H1 (cell line): Measurements from ENCODE around the gene MMD. TPM values are rescaled to one million over a fixed set of nuclear protein-coding genes. Genes with fewer than 3 reads are reported as not detected.

ENCODE experiments used
- CTCF ChIA-PET: fragments of 300-600 bp; sonication (Branson Sonifier 250); formaldehyde crosslinking; loops from one replicate; lab custom pipeline; 2021; ENCODE audit not compliant: partially characterized antibody; lab: Charles Lee
- POLR2A ChIA-PET: fragments of 300-600 bp; sonication (Branson Sonifier 250); formaldehyde crosslinking; loops from one replicate; lab custom pipeline; 2021; ENCODE audit warnings: inconsistent platforms; ENCODE audit not compliant: partially characterized antibody; lab: Charles Lee
- DNase-seq, 2 experiments: peaks; one replicate each; pipeline versions ENCODE4 v3.0.0 to v3.0.0-alpha.2; 2010 to 2022; ENCODE audit warnings: low spot score in 2 of 2, low read depth in 1 of 2, mixed read lengths in 1 of 2
- FAIRE-seq: peaks from 2 replicates; lab custom pipeline; 2011; peaks lifted over from hg19 to GRCh38; lab: Jason Lieb, UNC
- H2AFZ ChIP-seq: 2 replicates; pipeline ENCODE4 v1.8.1; 2012; ENCODE audit warnings: low read length, inconsistent platforms
- H2AK5ac ChIP-seq: 2 replicates; pipeline ENCODE4 v1.6.1; 2013; ENCODE audit warnings: low read depth, low read length
- H2BK120ac ChIP-seq: replicated peaks from 2 replicates; pipeline ENCODE3; 2013; ENCODE audit warnings: low read depth, low read length, inconsistent platforms
- H2BK12ac ChIP-seq: 2 replicates; pipeline ENCODE4 v1.6.1; 2013; ENCODE audit warnings: low read depth, low read length
- H2BK15ac ChIP-seq: 2 replicates; pipeline ENCODE4 v1.6.1; 2013; ENCODE audit warnings: low read length
- H2BK20ac ChIP-seq: 2 replicates; pipeline ENCODE4 v1.6.1; 2013; ENCODE audit warnings: low read length
- H2BK5ac ChIP-seq: 2 replicates; pipeline ENCODE4 v1.6.1; 2013; ENCODE audit warnings: low read depth, low read length
- H3K14ac ChIP-seq: 2 replicates; pipeline ENCODE4 v1.6.1; 2013; ENCODE audit warnings: inconsistent platforms; ENCODE audit not compliant: insufficient read length
- H3K18ac ChIP-seq: 2 replicates; pipeline ENCODE4 v1.6.1; 2013; ENCODE audit warnings: low read length; ENCODE audit errors: extremely low read depth
- H3K23ac ChIP-seq: 2 replicates; pipeline ENCODE4 v1.6.1; 2013; ENCODE audit warnings: inconsistent platforms; ENCODE audit not compliant: insufficient read length
- H3K23me2 ChIP-seq: 2 replicates; pipeline ENCODE4 v1.6.1; 2013; ENCODE audit warnings: low read depth, low read length
- H3K27ac ChIP-seq: 2 replicates; pipeline ENCODE4 v1.6.1; 2011; ENCODE audit warnings: low read depth, low read length, inconsistent platforms
- H3K27me3 ChIP-seq, 4 experiments: replicated peaks in 1 of 4; 1 replicate in 1 of 4; 2 replicates in 3 of 4; pipeline versions ENCODE4 v1.6.1 to v1.8.1; 2011 to 2013; ENCODE audit warnings: low read length in 3 of 4, mild to moderate bottlenecking in 3 of 4, inconsistent platforms in 2 of 4, mixed read lengths in 2 of 4, moderate library complexity in 1 of 4; ENCODE audit not compliant: control insufficient read depth in 3 of 4, insufficient read depth in 3 of 4; ENCODE audit errors: extremely low read depth in 1 of 4
- H3K36me3 ChIP-seq, 4 experiments: 2 replicates each; pipeline versions ENCODE4 v1.6.1 to v1.8.1; 2011 to 2013; ENCODE audit warnings: mild to moderate bottlenecking in 4 of 4, low read length in 3 of 4, moderate library complexity in 2 of 4, control low read depth in 1 of 4, inconsistent platforms in 1 of 4; ENCODE audit not compliant: insufficient read depth in 4 of 4, control insufficient read depth in 2 of 4
- H3K4ac ChIP-seq: replicated peaks from 2 replicates; pipeline ENCODE3; 2013; ENCODE audit warnings: low read length, low read depth, mixed read lengths, inconsistent platforms; ENCODE audit not compliant: insufficient read length
- H3K4me1 ChIP-seq, 4 experiments: replicated peaks in 1 of 4; 1 replicate in 1 of 4; 2 replicates in 3 of 4; pipeline versions ENCODE4 v1.6.1 to v1.8.1; 2011 to 2013; ENCODE audit warnings: low read length in 3 of 4, inconsistent platforms in 2 of 4, mixed read lengths in 1 of 4; ENCODE audit not compliant: insufficient read depth in 4 of 4, control insufficient read depth in 3 of 4
- H3K4me2 ChIP-seq, 2 experiments: 2 replicates each; pipeline versions ENCODE4 v1.6.1 to v1.8.1; 2011 to 2013; ENCODE audit warnings: low read depth in 2 of 2, low read length in 2 of 2, control low read depth in 1 of 2, inconsistent platforms in 1 of 2, mild to moderate bottlenecking in 1 of 2; ENCODE audit not compliant: insufficient read depth in 1 of 2
- H3K4me3 ChIP-seq, 4 experiments: fragments of 200-600, 300-600 bp in 1 of 4; sonication (generic), shearing (Covaris generic), sonication (Bioruptor Twin) in 1 of 4; 2 replicates each; pipeline versions ENCODE4 v1.5.1 to v1.8.1; 2011 to 2016; ENCODE audit warnings: low read length in 4 of 4, low read depth in 3 of 4, control low read depth in 2 of 4, inconsistent platforms in 2 of 4, mild to moderate bottlenecking in 2 of 4, mixed read lengths in 1 of 4, moderate library complexity in 1 of 4; ENCODE audit not compliant: insufficient read depth in 2 of 4; ENCODE audit errors: extremely low read depth in 1 of 4
- H3K56ac ChIP-seq: replicated peaks from 2 replicates; pipeline ENCODE3; 2013; ENCODE audit warnings: low read depth, mild to moderate bottlenecking, mixed read lengths, low read length, inconsistent platforms; ENCODE audit not compliant: insufficient read length
- H3K79me1 ChIP-seq: 2 replicates; pipeline ENCODE4 v1.6.1; 2013; ENCODE audit warnings: low read depth, low read length, control low read depth
- H3K79me2 ChIP-seq, 2 experiments: 2 replicates each; pipeline versions ENCODE4 v1.6.1 to v1.8.1; 2012 to 2013; ENCODE audit warnings: low read length in 2 of 2, mild to moderate bottlenecking in 2 of 2, inconsistent platforms in 1 of 2; ENCODE audit not compliant: insufficient read depth in 2 of 2, control insufficient read depth in 1 of 2
- H3K9ac ChIP-seq, 4 experiments: replicated peaks in 1 of 4; 1 replicate in 1 of 4; 2 replicates in 3 of 4; pipeline versions ENCODE4 v1.6.1 to v1.8.1; 2011 to 2013; ENCODE audit warnings: low read depth in 3 of 4, low read length in 3 of 4, control low read depth in 2 of 4, mild to moderate bottlenecking in 2 of 4, moderate library complexity in 2 of 4, inconsistent platforms in 1 of 4; ENCODE audit errors: extremely low read depth in 1 of 4
- H3K9me3 ChIP-seq, 2 experiments: 2 replicates each; pipeline versions ENCODE4 v1.6.1 to v1.8.1; 2012 to 2013; ENCODE audit warnings: mild to moderate bottlenecking in 2 of 2, moderate library complexity in 2 of 2, control low read depth in 1 of 2, inconsistent platforms in 1 of 2, low read depth in 1 of 2, low read length in 1 of 2, mixed read lengths in 1 of 2; ENCODE audit not compliant: insufficient read depth in 2 of 2
- H4K20me1 ChIP-seq, 2 experiments: replicated peaks in 1 of 2; 2 replicates each; pipeline versions ENCODE3 to v1.8.1; 2011 to 2013; ENCODE audit warnings: inconsistent platforms in 2 of 2, low read length in 2 of 2, mild to moderate bottlenecking in 1 of 2; ENCODE audit not compliant: insufficient read depth in 2 of 2, control insufficient read depth in 1 of 2
- H4K5ac ChIP-seq: 2 replicates; pipeline ENCODE4 v1.6.1; 2013; ENCODE audit warnings: low read length, low read depth, mixed read lengths, inconsistent platforms; ENCODE audit not compliant: insufficient read length
- H4K8ac ChIP-seq: 2 replicates; pipeline ENCODE4 v1.8.0; 2013; ENCODE audit warnings: mild to moderate bottlenecking, moderate library complexity, low read length, inconsistent platforms; ENCODE audit not compliant: insufficient read depth; ENCODE audit errors: extremely low read depth
- H4K91ac ChIP-seq: replicated peaks from 2 replicates; pipeline ENCODE3; 2013; ENCODE audit warnings: low read length, mixed read lengths, inconsistent platforms; ENCODE audit not compliant: insufficient read length
- BACH1 ChIP-seq: IDR thresholded peaks from 2 replicates; pipeline ENCODE4 v1.6.1; 2012; ENCODE audit warnings: low read length, improper control_type of control experiment
- BCL11A ChIP-seq, 2 experiments: IDR thresholded peaks; one replicate each; pipeline ENCODE4 v1.6.1; 2011; ENCODE audit warnings: low read depth in 2 of 2, low read length in 2 of 2, mild to moderate bottlenecking in 2 of 2
- CBX8 ChIP-seq: fragments of 300-800, 300-1000 bp; sonication (generic); IDR thresholded peaks from 2 replicates; pipeline ENCODE4 v1.7.1; 2016; ENCODE audit warnings: low read depth, low read length, borderline replicate concordance
- CEBPB ChIP-seq: IDR thresholded peaks from 2 replicates; pipeline ENCODE4 v1.6.1; 2012; ENCODE audit warnings: low read depth, low read length
- CHD1 ChIP-seq: IDR thresholded peaks from 2 replicates; pipeline ENCODE4 v1.6.1; 2012; ENCODE audit warnings: low read depth, low read length, improper control_type of control experiment
- CTBP2 ChIP-seq: IDR thresholded peaks from 2 replicates; pipeline ENCODE4 v1.7.0; 2011; ENCODE audit warnings: borderline replicate concordance, mild to moderate bottlenecking, moderate library complexity, mixed read lengths, low read length; ENCODE audit not compliant: insufficient read depth, insufficient read length
- HDAC6 ChIP-seq: IDR thresholded peaks from one replicate; pipeline ENCODE4 v1.7.1; 2012; ENCODE audit warnings: low read depth, mild to moderate bottlenecking, inconsistent platforms, low read length, moderate library complexity
- JUND ChIP-seq: IDR thresholded peaks from 2 replicates; pipeline ENCODE4 v1.6.1; 2011; ENCODE audit warnings: mild to moderate bottlenecking, improper control_type of control experiment, low read length
- RBBP5 ChIP-seq: IDR thresholded peaks from 2 replicates; pipeline ENCODE4 v1.7.1; 2012; ENCODE audit warnings: low read depth, mild to moderate bottlenecking, inconsistent platforms, low read length, moderate library complexity, borderline replicate concordance
- RXRA ChIP-seq: IDR thresholded peaks from 2 replicates; pipeline ENCODE4 v1.6.1; 2011; ENCODE audit warnings: low read depth, mild to moderate bottlenecking, low read length, moderate library complexity; ENCODE audit not compliant: insufficient read depth
- SP2 ChIP-seq: IDR thresholded peaks from 2 replicates; pipeline ENCODE4 v1.6.1; 2012; ENCODE audit warnings: mild to moderate bottlenecking, low read length, inconsistent platforms
- TBP ChIP-seq: IDR thresholded peaks from 2 replicates; pipeline ENCODE4 v1.6.1; 2011; ENCODE audit warnings: low read depth, low read length, improper control_type of control experiment
- WGBS, 2 experiments: shearing (Covaris generic) in 1 of 2; methylation state at CpG; one replicate each; pipeline versions ENCODE4 v1.1.6 to v1.1.7; 2013 to 2015; ENCODE audit warnings: low lambda C conversion rate in 2 of 2, mixed read lengths in 2 of 2, inconsistent platforms in 1 of 2, low coverage in 1 of 2, missing lambda C conversion rate in 1 of 2; ENCODE audit not compliant: insufficient replicate concordance in 2 of 2, insufficient coverage in 1 of 2, insufficient read length in 1 of 2; ENCODE audit errors: extremely low coverage in 1 of 2, missing lambda C conversion rate in 1 of 2; 5-methylcytosine and 5-hydroxymethylcytosine counted together
- polyA plus RNA-seq, 7 experiments: library from polyadenylated mRNA; depleted of rRNA in 3 of 7; stranded (reverse) in 5 of 7; unstranded in 2 of 7; fragments of >200 nt in 5 of 7; fragments of 200-250 nt in 2 of 7; gene quantifications; 1 replicate in 5 of 7; 2 replicates in 1 of 7; 4 replicates in 1 of 7; pipeline versions ENCODE4 v1.2.1 to v1.2.3, GENCODE V29; 2011 to 2013; ENCODE audit warnings: missing spikeins in 2 of 7, mixed read lengths in 2 of 7
- total RNA-seq: library from RNA; stranded (reverse); fragmentation: NEBNext Ultra II Directional; extraction: Animal tissue kit (Norgen Biotek cat#: 25700); gene quantifications from 2 replicates; pipeline ENCODE4 v1.2.1, GENCODE V29; 2021
- TF ChIP-seq, protein P1 (sequence below): IDR thresholded peaks from 2 replicates; pipeline ENCODE4 v1.6.1; 2012; ENCODE audit warnings: low read length, inconsistent platforms

The MMD gene
- total and polyA plus RNA-seq, 2 of the 8 experiments (the other 6 are each of a cell fraction or from before 2014, with no cell fraction given): 28.2 to 37.8 TPM

DNA sequence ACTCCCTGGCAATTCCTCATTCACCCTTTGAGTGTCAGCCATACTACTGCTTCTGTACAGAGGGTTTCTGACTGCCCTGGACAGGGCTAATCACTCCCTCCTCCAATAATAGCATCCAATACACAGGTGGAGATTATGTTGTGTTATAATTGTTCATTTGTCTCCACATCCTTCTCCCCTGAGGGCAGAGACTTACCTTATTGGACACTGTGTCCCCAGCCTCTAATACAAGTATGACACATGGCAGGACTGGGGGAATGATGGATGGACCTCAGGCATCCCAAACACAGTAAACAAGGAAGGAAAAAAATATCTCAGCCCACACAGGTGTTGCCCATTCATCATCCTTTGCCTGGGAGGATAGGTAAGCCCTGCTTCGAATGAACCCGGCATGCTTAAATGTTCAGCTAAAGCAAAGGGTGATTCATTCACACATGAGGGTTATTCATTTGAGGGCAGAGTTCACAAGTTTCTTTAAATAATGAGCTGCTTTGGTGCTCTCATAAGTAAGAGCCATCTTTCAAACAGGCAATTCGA is 34.8 kb downstream of the MMD start:
- POLR2A ChIA-PET: no interaction called here
- Histone ChIP-seq H4K5ac (no peak overlapping the region), H2BK120ac (no peak overlapping the region), H3K4me3 (no peak overlapping the region), H3K23me2 (no peaks in the 10 kb centered on the region), H4K91ac (no peak overlapping the region), H3K18ac (no peak overlapping the region), H2BK5ac (no peak overlapping the region), H3K4ac (no peak overlapping the region), H2AK5ac (no peak overlapping the region), H3K9ac (no peak overlapping the region), H4K8ac (no peak overlapping the region), H2BK20ac (no peak overlapping the region), H2AFZ (no peak overlapping the region), H4K20me1 (no peaks in the 10 kb centered on the region), H3K4me1 (no peaks in the 10 kb centered on the region), H2BK15ac (no peak overlapping the region), H3K23ac (no peak overlapping the region), H3K14ac (no peak overlapping the region), H3K79me2 (no peaks in the 10 kb centered on the region), H3K4me2 (no peak overlapping the region), H3K56ac (no peak overlapping the region), H3K79me1 (no peaks in the 10 kb centered on the region), H3K9me3 (no peaks in the 10 kb centered on the region), H3K27me3 (no peaks in the 10 kb centered on the region), H3K36me3 (no peaks in the 10 kb centered on the region), H3K27ac (no peak overlapping the region), H2BK12ac (no peak overlapping the region)
- 92% methylated on average over 3 of the region's 3 CpGs; no CpG with 5 or more reads in 1 of the 2 experiments for WGBS, 2 experiments
- CTCF ChIA-PET: interaction anchor here (0.6 kb wide), 4 partner anchors 28 to 1593 kb away, joined by 3 to 5 read pairs (median 4); no protein-coding TSS in a partner anchor
- DNase-seq: no peak
- FAIRE-seq: no peak
- no peak for TF ChIP-seq JUND
- TF ChIP-seq CHD1: no peak
- TF ChIP-seq BCL11A (IDR thresholded peaks at IDR 0.05; ENCODE audit: low read depth in 2 of 2, low read length in 2 of 2): no peak
- TF ChIP-seq TBP: no peak
- no peak for TF ChIP-seq CTBP2
- no peak for TF ChIP-seq RXRA
- TF ChIP-seq RBBP5: no peak
- no peak for TF ChIP-seq HDAC6
- TF ChIP-seq SP2: no peak
- TF ChIP-seq, protein P1, sequence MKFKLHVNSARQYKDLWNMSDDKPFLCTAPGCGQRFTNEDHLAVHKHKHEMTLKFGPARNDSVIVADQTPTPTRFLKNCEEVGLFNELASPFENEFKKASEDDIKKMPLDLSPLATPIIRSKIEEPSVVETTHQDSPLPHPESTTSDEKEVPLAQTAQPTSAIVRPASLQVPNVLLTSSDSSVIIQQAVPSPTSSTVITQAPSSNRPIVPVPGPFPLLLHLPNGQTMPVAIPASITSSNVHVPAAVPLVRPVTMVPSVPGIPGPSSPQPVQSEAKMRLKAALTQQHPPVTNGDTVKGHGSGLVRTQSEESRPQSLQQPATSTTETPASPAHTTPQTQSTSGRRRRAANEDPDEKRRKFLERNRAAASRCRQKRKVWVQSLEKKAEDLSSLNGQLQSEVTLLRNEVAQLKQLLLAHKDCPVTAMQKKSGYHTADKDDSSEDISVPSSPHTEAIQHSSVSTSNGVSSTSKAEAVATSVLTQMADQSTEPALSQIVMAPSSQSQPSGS: no peak
- no peak for TF ChIP-seq BACH1
- TF ChIP-seq CEBPB: no peak
- no peak for TF ChIP-seq CBX8
